GM23338 (cell line): Measurements from ENCODE around the gene TMEM117.

ENCODE experiments used
- CREB1 ChIP-seq: fragments of 250-450 bp; sonication (Bioruptor Pico); IDR thresholded peaks from 2 replicates; pipeline ENCODE4 v1.5.0; 2020; ENCODE audit warnings: low read depth, mild to moderate bottlenecking, moderate library complexity
- EZH2 ChIP-seq: fragments of 200-600 bp; sonication (generic); IDR thresholded peaks from one replicate; pipeline ENCODE4 v1.8.0; 2017; ENCODE audit warnings: antibody characterized with exemption, mild to moderate bottlenecking, low read depth; ENCODE audit not compliant: unreplicated experiment
- EZH2phosphoT487 ChIP-seq: fragments of 200-600 bp; sonication (generic); IDR thresholded peaks from one replicate; pipeline ENCODE4 v1.8.1; 2018; ENCODE audit warnings: antibody characterized with exemption; ENCODE audit not compliant: unreplicated experiment
- JUNB ChIP-seq: IDR thresholded peaks from one replicate; pipeline ENCODE4 v1.6.1; 2016; ENCODE audit warnings: antibody characterized with exemption; ENCODE audit not compliant: unreplicated experiment
- POLR2AphosphoS5 ChIP-seq: IDR thresholded peaks from 2 replicates; pipeline ENCODE4 v1.6.1; 2016; ENCODE audit warnings: antibody characterized with exemption, low read depth
- STAT1 ChIP-seq: IDR thresholded peaks from one replicate; pipeline ENCODE4 v1.6.1; 2016; ENCODE audit warnings: antibody characterized with exemption; ENCODE audit not compliant: unreplicated experiment
- ZNF331 ChIP-seq: fragments of 250-450 bp; sonication (Bioruptor Pico); IDR thresholded peaks from 2 replicates; pipeline ENCODE4 v1.5.0; 2020; ENCODE audit warnings: low read depth, mild to moderate bottlenecking, moderate library complexity
- TF ChIP-seq, protein P1 (sequence below), 2 experiments: fragments of 200-600 bp in 1 of 2; sonication (generic) in 1 of 2; conservative IDR thresholded peaks; 2 replicates each; pipeline versions ENCODE4 v1.5.1 to v1.6.1; 2016 to 2017; ENCODE audit warnings: antibody characterized with exemption in 2 of 2, low read depth in 2 of 2, mild to moderate bottlenecking in 2 of 2, moderate library complexity in 1 of 2
- TF ChIP-seq, protein P2 (sequence below): fragments of 250-450 bp; sonication (Bioruptor Pico); IDR thresholded peaks from 2 replicates; pipeline ENCODE4 v1.5.0; 2020; ENCODE audit warnings: mild to moderate bottlenecking, moderate library complexity

DNA sequence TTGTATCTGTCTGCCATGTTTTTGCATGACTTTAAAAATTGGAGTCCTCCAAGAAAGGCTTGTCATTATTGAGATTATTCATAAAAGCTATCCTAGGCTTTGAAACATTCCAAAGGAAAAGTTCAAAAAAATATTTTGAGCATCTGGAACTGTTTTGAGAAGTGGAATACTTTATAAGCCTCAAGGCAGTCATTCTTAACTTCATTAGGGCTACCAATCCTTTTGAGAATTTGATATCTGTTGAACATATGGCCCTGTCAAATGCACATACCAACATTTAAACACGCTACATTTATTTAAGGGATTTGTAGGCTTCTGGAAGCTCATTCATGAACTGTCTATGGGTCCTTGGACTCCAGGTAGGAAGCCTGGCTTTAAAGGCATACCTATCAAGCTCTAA is 77.0 kb downstream of the TMEM117 start:
- TF ChIP-seq, protein P1, sequence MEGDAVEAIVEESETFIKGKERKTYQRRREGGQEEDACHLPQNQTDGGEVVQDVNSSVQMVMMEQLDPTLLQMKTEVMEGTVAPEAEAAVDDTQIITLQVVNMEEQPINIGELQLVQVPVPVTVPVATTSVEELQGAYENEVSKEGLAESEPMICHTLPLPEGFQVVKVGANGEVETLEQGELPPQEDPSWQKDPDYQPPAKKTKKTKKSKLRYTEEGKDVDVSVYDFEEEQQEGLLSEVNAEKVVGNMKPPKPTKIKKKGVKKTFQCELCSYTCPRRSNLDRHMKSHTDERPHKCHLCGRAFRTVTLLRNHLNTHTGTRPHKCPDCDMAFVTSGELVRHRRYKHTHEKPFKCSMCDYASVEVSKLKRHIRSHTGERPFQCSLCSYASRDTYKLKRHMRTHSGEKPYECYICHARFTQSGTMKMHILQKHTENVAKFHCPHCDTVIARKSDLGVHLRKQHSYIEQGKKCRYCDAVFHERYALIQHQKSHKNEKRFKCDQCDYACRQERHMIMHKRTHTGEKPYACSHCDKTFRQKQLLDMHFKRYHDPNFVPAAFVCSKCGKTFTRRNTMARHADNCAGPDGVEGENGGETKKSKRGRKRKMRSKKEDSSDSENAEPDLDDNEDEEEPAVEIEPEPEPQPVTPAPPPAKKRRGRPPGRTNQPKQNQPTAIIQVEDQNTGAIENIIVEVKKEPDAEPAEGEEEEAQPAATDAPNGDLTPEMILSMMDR (conservative IDR thresholded peaks at IDR 0.05; ENCODE audit: low read depth in 2 of 2) = no peak
- no peak for TF ChIP-seq CREB1 (CRISPR knock-in tag)
- TF ChIP-seq ZNF331 = no peak
- no peak for TF ChIP-seq POLR2AphosphoS5
- no peak for TF ChIP-seq EZH2
- no peak for TF ChIP-seq STAT1
- no peak for TF ChIP-seq EZH2phosphoT487
- no peak for TF ChIP-seq JUNB
- TF ChIP-seq, protein P2, sequence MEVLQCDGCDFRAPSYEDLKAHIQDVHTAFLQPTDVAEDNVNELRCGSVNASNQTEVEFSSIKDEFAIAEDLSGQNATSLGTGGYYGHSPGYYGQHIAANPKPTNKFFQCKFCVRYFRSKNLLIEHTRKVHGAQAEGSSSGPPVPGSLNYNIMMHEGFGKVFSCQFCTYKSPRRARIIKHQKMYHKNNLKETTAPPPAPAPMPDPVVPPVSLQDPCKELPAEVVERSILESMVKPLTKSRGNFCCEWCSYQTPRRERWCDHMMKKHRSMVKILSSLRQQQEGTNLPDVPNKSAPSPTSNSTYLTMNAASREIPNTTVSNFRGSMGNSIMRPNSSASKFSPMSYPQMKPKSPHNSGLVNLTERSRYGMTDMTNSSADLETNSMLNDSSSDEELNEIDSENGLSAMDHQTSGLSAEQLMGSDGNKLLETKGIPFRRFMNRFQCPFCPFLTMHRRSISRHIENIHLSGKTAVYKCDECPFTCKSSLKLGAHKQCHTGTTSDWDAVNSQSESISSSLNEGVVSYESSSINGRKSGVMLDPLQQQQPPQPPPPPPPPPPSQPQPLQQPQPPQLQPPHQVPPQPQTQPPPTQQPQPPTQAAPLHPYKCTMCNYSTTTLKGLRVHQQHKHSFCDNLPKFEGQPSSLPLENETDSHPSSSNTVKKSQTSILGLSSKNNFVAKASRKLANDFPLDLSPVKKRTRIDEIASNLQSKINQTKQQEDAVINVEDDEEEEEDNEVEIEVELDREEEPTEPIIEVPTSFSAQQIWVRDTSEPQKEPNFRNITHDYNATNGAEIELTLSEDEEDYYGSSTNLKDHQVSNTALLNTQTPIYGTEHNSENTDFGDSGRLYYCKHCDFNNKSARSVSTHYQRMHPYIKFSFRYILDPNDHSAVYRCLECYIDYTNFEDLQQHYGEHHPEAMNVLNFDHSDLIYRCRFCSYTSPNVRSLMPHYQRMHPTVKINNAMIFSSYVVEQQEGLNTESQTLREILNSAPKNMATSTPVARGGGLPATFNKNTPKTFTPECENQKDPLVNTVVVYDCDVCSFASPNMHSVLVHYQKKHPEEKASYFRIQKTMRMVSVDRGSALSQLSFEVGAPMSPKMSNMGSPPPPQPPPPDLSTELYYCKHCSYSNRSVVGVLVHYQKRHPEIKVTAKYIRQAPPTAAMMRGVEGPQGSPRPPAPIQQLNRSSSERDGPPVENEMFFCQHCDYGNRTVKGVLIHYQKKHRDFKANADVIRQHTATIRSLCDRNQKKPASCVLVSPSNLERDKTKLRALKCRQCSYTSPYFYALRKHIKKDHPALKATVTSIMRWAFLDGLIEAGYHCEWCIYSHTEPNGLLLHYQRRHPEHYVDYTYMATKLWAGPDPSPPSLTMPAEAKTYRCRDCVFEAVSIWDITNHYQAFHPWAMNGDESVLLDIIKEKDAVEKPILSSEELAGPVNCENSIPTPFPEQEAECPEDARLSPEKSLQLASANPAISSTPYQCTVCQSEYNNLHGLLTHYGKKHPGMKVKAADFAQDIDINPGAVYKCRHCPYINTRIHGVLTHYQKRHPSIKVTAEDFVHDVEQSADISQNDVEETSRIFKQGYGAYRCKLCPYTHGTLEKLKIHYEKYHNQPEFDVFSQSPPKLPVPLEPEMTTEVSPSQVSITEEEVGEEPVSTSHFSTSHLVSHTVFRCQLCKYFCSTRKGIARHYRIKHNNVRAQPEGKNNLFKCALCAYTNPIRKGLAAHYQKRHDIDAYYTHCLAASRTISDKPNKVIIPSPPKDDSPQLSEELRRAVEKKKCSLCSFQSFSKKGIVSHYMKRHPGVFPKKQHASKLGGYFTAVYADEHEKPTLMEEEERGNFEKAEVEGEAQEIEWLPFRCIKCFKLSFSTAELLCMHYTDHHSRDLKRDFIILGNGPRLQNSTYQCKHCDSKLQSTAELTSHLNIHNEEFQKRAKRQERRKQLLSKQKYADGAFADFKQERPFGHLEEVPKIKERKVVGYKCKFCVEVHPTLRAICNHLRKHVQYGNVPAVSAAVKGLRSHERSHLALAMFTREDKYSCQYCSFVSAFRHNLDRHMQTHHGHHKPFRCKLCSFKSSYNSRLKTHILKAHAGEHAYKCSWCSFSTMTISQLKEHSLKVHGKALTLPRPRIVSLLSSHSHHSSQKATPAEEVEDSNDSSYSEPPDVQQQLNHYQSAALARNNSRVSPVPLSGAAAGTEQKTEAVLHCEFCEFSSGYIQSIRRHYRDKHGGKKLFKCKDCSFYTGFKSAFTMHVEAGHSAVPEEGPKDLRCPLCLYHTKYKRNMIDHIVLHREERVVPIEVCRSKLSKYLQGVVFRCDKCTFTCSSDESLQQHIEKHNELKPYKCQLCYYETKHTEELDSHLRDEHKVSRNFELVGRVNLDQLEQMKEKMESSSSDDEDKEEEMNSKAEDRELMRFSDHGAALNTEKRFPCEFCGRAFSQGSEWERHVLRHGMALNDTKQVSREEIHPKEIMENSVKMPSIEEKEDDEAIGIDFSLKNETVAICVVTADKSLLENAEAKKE (CRISPR knock-in tag) = no peak
